ENCODE results near the gene AFAP1.

- no peak for TF ChIP-seq CTCF (IDR thresholded peaks at IDR 0.05; ENCODE audit: insufficient read depth, low read depth, low read length)
- TF ChIP-seq EZH2 (IDR thresholded peaks at IDR 0.05; ENCODE audit: insufficient read depth, low read length): no peak
Measured at GRCh38 chr4:7910263-7910896, 29.3 kb downstream of the AFAP1 start.

Data from astrocyte (in vitro differentiated cells and primary cell).